ENCODE results near the gene CSNK1G1.
"Not testable (repeated sequence)": the region's sequence is repeated elsewhere in the genome, so short reads cannot be mapped to it uniquely, and the experiment has no call there.

CSNK1G1 gene

DNA sequence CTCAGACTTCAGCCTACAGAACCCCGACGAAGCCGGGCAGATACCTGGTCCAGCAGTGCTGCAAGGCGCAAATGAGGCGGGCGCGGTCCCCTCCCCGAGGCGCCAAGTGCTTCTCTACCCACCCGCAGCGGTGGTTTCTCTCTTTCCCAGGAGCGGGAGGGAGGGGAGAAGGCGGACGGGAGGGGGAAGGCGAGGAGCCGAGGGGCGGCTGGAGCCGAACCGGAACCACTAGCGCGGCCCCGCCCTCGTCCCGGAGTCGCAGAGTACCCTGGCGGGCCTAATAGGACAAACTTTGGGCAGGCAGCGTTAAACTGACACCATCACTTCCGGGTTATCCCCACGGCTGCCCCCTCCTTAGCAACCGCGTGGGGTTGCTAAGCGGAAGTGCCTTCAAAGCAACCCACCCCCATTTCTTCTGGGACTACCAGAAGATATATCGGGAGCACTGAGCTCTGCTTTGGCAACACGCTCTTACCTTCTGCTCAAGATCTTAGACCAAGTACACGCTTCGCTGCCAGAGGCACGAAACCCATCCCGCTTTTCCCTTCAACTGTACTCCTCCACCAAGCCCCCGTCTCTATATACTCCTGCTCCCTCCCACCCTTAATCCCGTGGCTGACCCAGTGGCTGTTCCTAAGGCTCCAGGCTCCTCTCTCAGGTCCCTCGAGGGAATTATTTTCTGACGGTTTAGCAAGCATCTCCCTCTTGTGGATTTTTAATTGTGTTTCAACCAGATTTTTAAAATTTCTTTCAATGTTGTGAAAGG, at the start of gene CSNK1G1:
CSNK1G1 (minus strand) TSS at position 230 of the 766 bp plus-strand sequence. CDS start 55,674 bp downstream, outside the sequence.
- peak; percentile 89 for DNase-seq (ENCODE audit: low spot score)

- no peak for DNase-seq (ENCODE audit: low spot score)
Measured at GRCh38 chr15:64400583-64400982, 44.6 kb upstream of the CSNK1G1 start.

GRCh38 chr15:64398575-64398974, 42.6 kb upstream of the CSNK1G1 start:
- DNase-seq (ENCODE audit: low spot score) = no peak

GRCh38 chr15:64396789-64397188, 40.8 kb upstream of the CSNK1G1 start:
- DNase-seq (ENCODE audit: low spot score) = no peak

- not testable (repeated sequence) for DNase-seq (ENCODE audit: low spot score)
Measured at GRCh38 chr15:64392471-64392870, 36.5 kb upstream of the CSNK1G1 start.

DNA sequence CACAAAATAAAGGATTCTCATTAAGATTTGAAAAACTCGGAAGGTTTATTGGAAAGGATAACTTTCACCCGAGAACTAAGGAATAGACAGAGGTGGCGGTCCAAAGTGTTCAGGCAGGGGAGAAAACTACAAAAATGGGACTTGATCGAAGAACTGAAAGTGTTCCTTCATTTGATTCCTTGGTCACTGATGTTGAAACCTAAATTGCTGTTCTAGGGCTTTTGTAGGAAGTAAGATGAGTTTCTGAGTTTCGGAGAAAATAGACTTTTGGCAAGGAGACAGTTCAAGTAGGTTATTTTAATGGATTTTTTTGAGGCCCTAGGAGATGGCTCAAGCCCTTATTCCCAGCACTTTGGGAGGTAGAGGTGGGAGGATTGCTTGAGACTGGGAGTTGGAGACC, 33.1 kb upstream of the CSNK1G1 start:
- DNase-seq (ENCODE audit: low spot score) = no peak

GRCh38 chr15:64387562-64388168, 31.7 kb upstream of the CSNK1G1 start, which contains the start of gene TRIP4:
TSS of gene TRIP4 (plus strand) at chr15:64387836. CDS start at chr15:64387864, 28 bp downstream.
- peak; percentile 93 for DNase-seq (ENCODE audit: low spot score)

- DNase-seq (ENCODE audit: low spot score) = no peak
Measured at GRCh38 chr15:64386291-64386690, 30.3 kb upstream of the CSNK1G1 start.

- DNase-seq (ENCODE audit: low spot score) = no peak
Measured at GRCh38 chr15:64383760-64384159, 27.8 kb upstream of the CSNK1G1 start.

DNA sequence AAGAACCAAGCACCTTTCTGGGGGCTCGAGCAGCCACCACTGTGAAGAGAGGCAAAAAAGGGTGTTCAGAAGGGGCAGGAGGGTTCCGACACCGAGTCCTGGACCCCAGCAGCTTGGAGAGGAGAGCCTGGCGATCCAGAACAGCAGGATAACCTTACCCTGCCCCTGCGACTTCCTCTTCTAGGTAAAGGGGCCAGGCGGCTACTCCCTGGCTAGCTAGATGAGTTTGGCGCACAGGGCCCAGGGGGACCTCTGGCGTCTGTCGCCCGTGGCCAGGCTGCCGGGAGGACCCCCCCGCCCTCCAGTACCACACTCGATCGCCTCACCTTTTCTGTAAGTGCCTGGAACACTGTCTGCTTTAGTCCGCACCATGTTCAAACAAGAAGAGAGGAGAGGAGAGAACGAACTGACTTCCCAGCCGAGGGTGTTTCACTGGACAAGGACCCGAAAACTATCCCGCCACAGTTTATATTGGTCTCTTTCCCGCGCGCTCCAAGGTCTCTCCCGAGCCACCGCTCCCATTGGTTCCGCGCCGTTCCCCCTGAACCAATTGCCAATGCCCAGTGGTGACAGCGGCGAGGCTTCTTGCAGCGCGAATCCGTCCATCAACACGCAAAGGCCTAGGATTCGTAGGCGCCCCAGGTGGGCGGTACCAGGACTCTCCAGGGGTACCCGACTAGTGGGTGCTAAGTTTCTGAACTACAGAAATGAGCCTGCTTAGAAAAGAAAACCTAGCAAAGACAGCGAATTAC, 25.2 kb upstream of the CSNK1G1 start, which contains the start of gene PCLAF:
PCLAF (minus strand) TSS at position 442 of the 752 bp plus-strand sequence; CDS start at position 372, 70 bp downstream.
- peak; percentile 84 for DNase-seq (ENCODE audit: low spot score)

GRCh38 chr15:64380130-64380870, 24.3 kb upstream of the CSNK1G1 start:
- DNase-seq (ENCODE audit: low spot score) = not testable (repeated sequence)

DNA sequence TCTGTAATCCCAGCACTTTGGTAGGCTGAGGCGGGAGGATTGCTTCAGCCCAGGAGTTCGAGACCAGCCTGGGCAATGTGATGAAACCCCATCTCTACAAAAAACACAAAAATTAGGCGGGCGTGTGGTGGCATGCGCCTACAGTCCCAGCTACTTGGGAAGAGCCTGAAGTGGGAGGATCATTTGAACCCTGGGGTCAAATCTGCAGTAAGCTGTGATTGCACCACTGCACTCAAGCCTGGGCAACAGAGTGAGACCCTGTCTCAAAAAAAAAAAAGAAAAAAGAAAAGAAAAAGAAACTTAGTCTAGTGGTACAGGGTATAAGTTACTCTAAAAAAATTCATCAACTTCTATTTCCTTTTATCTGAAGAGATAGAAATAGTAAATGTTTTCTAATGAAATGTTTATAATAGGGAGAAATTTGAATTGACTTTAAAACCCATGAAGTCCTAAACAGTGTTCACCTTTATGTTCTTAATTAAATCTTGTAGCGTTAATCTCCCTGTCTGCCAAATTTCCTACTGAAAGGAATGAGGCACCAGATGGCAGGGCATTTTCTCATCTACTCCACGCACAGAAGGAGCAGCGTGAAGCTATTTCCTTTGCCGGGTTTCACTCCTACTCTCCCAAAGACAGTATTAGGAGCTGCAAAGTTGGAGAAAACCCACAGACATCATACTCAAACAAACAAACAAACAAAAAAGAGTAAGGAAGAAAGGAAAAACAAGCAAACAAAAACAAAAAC, 23.4 kb upstream of the CSNK1G1 start:
- no peak for DNase-seq (ENCODE audit: low spot score)

DNA sequence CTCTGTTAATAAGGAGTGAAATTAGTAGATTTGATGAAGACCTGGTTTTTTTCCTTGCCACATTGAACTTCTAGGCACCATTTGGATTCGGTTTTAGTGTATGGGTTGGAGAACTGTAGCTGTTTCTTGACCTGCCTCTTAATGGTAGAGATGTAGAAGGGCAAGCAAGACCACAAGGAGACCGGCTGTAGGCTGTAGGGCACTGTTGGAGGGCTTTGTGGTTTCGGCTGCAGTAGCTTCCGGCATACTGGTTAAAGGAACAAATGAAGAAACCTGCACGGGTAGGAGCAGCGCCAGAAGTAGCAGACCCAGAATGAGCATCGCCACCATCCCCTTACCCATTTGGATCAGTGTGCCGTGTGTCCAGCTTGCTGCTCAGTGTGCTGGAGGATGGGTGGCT, 17.4 kb upstream of the CSNK1G1 start:
- no peak for DNase-seq (ENCODE audit: low spot score)

- DNase-seq (ENCODE audit: low spot score) = not testable (repeated sequence)
Measured at GRCh38 chr15:64371383-64371782, 15.4 kb upstream of the CSNK1G1 start.

GRCh38 chr15:64369078-64369607, 13.2 kb upstream of the CSNK1G1 start:
- DNase-seq (ENCODE audit: low spot score) = no peak

DNA sequence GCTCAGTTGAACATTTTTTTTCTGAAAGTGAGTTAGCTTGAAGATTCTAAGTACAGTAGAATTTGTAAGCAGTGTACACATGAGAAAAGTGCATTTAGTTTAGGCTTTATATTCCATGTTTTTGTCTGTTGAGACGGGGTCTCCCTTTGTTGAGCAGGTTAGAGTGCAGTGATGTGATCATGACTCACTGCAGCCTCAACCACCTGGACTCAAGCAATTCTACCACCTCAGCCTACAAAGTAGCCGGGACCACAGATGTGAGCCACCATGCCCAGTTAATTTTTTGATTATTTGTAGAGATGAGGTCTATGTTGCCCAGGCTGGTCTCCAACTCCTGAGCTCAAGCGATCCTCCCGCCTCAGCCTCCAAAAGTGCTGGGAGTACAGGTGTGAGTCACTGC, 5.3 kb upstream of the CSNK1G1 start:
- no peak for DNase-seq (ENCODE audit: low spot score)

GRCh38 chr15:64356710-64357040, 702 bp upstream of the CSNK1G1 start:
- no peak for DNase-seq (ENCODE audit: low spot score)

DNA sequence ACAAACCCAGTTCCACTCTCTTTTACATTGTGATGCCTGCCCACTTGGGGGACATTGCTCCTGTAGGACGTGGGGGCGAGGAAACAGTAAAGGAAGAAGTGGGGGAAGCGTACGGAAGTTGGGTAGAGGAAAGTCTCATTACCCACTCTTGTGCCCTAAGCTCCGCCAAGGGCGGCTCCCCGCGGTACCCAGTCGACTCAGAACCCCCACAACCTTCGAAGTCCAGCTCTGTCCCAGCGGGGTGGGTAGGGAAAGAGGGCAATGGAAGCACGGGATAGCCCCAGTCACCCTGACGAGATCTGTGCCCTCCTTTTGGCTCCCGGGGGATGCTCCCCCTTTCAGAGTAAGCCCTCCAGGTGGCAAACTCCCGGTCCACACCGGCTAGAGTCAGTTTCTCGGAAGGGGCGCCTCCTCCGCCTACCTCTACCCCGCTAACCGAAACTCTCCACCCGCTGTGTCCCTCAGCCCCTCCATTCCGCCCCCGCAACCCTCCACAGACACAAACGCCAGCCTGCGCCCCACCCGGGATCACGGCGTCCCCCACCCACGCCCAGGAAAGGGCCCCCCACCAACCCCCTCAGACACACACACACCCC, 527 bp downstream of the CSNK1G1 start:
- DNase-seq (ENCODE audit: low spot score) = peak; percentile 9

DNA sequence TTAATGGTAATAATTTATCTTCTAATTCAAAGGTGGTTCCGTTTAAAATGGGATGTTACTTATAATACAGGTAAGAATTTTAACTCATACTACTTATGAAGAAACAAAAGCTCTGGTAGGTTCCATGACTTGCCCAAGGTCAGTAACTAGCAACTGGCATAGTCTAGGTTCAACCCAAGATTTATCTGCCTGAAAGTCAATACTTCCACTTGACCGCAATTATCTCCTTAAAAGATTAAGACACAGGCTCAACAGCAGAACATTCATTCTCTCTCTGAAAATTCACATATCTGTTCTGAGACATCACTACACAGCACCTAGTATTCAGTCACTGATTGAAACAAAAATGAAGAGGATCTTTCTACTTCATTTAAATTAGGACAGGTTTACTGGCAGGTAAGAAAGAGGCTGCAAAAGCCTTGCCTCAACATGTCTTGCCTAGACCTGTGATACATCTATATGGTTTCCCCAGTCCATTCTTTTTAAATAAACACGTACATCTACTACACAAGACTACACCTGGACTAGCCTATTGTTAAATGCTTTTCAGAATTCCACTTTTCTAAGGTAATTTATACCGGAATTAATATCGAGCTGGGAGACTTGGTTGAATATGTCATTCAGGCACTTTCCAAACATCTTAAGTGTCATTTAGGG, 1.2 kb downstream of the CSNK1G1 start:
- DNase-seq (ENCODE audit: low spot score) = peak; percentile 12

DNA sequence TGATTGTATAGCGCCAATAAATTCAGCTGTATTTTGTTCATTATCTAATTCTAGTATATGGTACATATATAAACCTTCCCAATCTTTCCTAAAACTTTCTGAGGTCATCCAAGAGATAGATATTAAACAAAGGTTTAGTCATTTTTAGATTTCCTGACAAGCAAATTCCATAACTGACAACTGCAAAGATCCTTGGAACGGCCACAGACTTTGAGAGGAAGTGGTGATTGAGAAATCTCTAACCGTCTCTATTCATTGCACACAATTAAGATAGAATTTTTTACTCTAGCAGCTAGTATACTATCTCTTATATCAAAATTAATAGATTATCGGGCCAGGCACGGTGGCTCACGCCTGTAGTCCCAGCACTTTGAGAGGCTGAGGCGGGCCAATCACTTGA, 4.7 kb downstream of the CSNK1G1 start:
- no peak for DNase-seq (ENCODE audit: low spot score)

Measured in hematopoietic multipotent progenitor cell treated with erythropoietin and hydrocortisone succinate and interleukin-3 and kit ligand, for 17 days (in vitro differentiated cells).